BLaER1 (cell line): ENCODE measurements around the gene ATG16L2.

Experiments used
- H3K27ac ChIP-seq: shearing (Covaris generic); formaldehyde crosslinking; 2 replicates; pipeline ENCODE4 v1.8.1; 2022
- H3K27me3 ChIP-seq: shearing (Covaris generic); formaldehyde crosslinking; 2 replicates; pipeline ENCODE4 v1.8.1; 2022
- H3K36me3 ChIP-seq: shearing (Covaris generic); formaldehyde crosslinking; 2 replicates; pipeline ENCODE4 v1.8.1; 2022
- H3K4me1 ChIP-seq: shearing (Covaris generic); formaldehyde crosslinking; 2 replicates; pipeline ENCODE4 v1.8.1; 2022
- H3K4me2 ChIP-seq: shearing (Covaris generic); formaldehyde crosslinking; 2 replicates; pipeline ENCODE4 v1.8.1; 2022
- H3K4me3 ChIP-seq: shearing (Covaris generic); formaldehyde crosslinking; 2 replicates; pipeline ENCODE4 v1.8.1; 2022
- H3K9ac ChIP-seq: shearing (Covaris generic); formaldehyde crosslinking; 2 replicates; pipeline ENCODE4 v1.8.1; 2022
- H3K9me3 ChIP-seq: shearing (Covaris generic); formaldehyde crosslinking; 2 replicates; pipeline ENCODE4 v1.8.1; 2022
- H4K20me1 ChIP-seq: shearing (Covaris generic); formaldehyde crosslinking; 2 replicates; pipeline ENCODE4 v1.8.1; 2022
- Cebpa-rat ChIP-seq: shearing (Covaris generic); IDR thresholded peaks from 2 replicates; pipeline ENCODE4 v1.8.1; 2022

The ATG16L2 gene

GRCh38 chr11:72778535-72779494, 35.4 kb upstream of the ATG16L2 start:
- Histone ChIP-seq H3K4me1 (peaks cover 31% of the 10 kb centered on the region), H3K27me3 (peaks cover 8% of the 10 kb centered on the region; the same call in 1 of the 2 replicates), H3K9ac (no peak overlapping the region), H3K4me3 (no peak overlapping the region), H4K20me1 (peaks cover 18% of the 10 kb centered on the region), H3K36me3 (no peaks in the 10 kb centered on the region), H3K27ac (no peak overlapping the region), H3K9me3 (no peaks in the 10 kb centered on the region), H3K4me2 (no peak overlapping the region)
- no peak for TF ChIP-seq Cebpa-rat

GRCh38 chr11:72779495-72780128, 34.6 kb upstream of the ATG16L2 start:
- peaks cover 26% of the 10 kb centered on the region for H3K4me1 ChIP-seq
- no peak overlapping the region for H3K27ac ChIP-seq
- TF ChIP-seq Cebpa-rat, result no peak
- H3K4me2 ChIP-seq, result no peak overlapping the region
- H4K20me1 ChIP-seq, result peaks cover 18% of the 10 kb centered on the region
- H3K4me3 ChIP-seq, result no peak overlapping the region
- H3K9me3 ChIP-seq, result no peaks in the 10 kb centered on the region
- peaks cover 8% of the 10 kb centered on the region; the same call in 1 of the 2 replicates for H3K27me3 ChIP-seq
- H3K36me3 ChIP-seq, result no peaks in the 10 kb centered on the region
- H3K9ac ChIP-seq, result no peak overlapping the region

GRCh38 chr11:72780296-72781062, 33.7 kb upstream of the ATG16L2 start:
- H3K27ac ChIP-seq, result no peak overlapping the region

GRCh38 chr11:72781063-72781312, 33.2 kb upstream of the ATG16L2 start:
- H3K9me3 ChIP-seq, result no peaks in the 10 kb centered on the region
- no peaks in the 10 kb centered on the region for H3K36me3 ChIP-seq
- peaks cover 26% of the 10 kb centered on the region for H3K4me1 ChIP-seq
- H3K4me3 ChIP-seq, result peak overlapping the region; percentile 70
- TF ChIP-seq Cebpa-rat, result no peak
- H3K27me3 ChIP-seq, result peaks cover 8% of the 10 kb centered on the region; the same call in 1 of the 2 replicates
- H3K9ac ChIP-seq, result peak overlapping the region; percentile 73; the same call in 1 of the 2 replicates
- peak overlapping the region; percentile 86 for H3K4me2 ChIP-seq
- peak overlapping the region; percentile 30; the same call in 1 of the 2 replicates for H3K27ac ChIP-seq
- peaks cover 18% of the 10 kb centered on the region for H4K20me1 ChIP-seq

More at GRCh38 chr11:72780296-72781062, 33.7 kb upstream of the ATG16L2 start:
- peak overlapping the region; percentile 70 for H3K4me3 ChIP-seq
- peaks cover 8% of the 10 kb centered on the region; the same call in 1 of the 2 replicates for H3K27me3 ChIP-seq
- H3K4me2 ChIP-seq, result peak overlapping the region; percentile 86
- peaks cover 26% of the 10 kb centered on the region for H3K4me1 ChIP-seq
- H4K20me1 ChIP-seq, result peaks cover 18% of the 10 kb centered on the region
- no peaks in the 10 kb centered on the region for H3K36me3 ChIP-seq
- H3K9ac ChIP-seq, result peak overlapping the region; percentile 73; the same call in 1 of the 2 replicates
- no peak for TF ChIP-seq Cebpa-rat
- H3K9me3 ChIP-seq, result no peaks in the 10 kb centered on the region

DNA sequence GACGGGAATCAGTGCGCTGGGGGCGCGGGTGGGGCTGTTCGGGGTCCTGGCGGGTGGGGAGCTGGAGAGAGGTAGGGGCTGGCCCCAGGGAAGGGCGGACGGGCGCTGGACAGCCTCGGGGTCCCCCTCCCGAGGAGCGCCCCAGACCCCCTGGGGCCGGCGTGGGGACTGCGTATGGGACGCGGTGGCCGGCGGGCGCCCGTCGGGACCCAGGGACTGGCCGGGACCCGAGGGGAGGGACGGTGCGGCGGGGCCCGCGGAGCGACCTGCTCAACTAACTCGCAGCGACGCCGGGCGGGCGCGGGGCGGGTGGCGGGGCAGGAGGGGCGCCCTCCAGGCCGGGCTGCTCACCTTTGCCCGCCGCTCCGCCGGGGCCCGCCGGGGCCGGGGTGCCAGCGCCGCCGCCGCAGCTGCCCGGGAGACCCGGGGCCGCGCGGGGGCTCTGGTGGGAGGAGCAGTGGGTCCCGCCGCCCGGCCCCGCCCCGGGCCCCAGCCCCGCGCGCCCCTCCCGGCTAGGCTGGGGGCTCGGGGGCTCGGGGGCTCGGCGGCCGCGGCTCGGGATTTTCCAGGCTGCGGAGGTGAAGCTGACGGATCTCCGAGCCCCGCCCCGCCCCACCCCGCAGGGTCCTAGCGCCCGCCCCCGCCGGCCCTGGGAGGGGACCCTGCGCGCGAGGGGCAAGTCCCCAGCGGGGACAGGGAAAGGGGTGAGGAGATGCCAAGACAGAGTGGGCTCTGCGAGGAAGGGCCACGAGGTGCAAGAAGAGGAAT, 32.7 kb upstream of the ATG16L2 start:
- peaks cover 8% of the 10 kb centered on the region; the same call in 1 of the 2 replicates for H3K27me3 ChIP-seq
- peak overlapping the region; percentile 30; the same call in 1 of the 2 replicates for H3K27ac ChIP-seq
- TF ChIP-seq Cebpa-rat, result no peak

GRCh38 chr11:72782081-72782920, 31.9 kb upstream of the ATG16L2 start:
- no peak overlapping the region for H3K27ac ChIP-seq
- H3K4me1 ChIP-seq, result peaks cover 38% of the 10 kb centered on the region
- peaks cover 18% of the 10 kb centered on the region for H4K20me1 ChIP-seq
- no peaks in the 10 kb centered on the region for H3K9me3 ChIP-seq
- H3K27me3 ChIP-seq, result peaks cover 8% of the 10 kb centered on the region; the same call in 1 of the 2 replicates
- no peak for TF ChIP-seq Cebpa-rat
- H3K36me3 ChIP-seq, result no peaks in the 10 kb centered on the region
- peak overlapping the region; percentile 70 for H3K4me3 ChIP-seq
- H3K4me2 ChIP-seq, result peak overlapping the region; percentile 86
- H3K9ac ChIP-seq, result no peak overlapping the region

More for the DNA sequence above, 32.7 kb upstream of the ATG16L2 start:
- Histone ChIP-seq H3K9me3 (no peaks in the 10 kb centered on the region), H3K36me3 (no peaks in the 10 kb centered on the region), H3K4me2 (peak overlapping the region; percentile 86), H3K9ac (peak overlapping the region; percentile 73), H3K4me1 (peaks cover 30% of the 10 kb centered on the region), H4K20me1 (peaks cover 18% of the 10 kb centered on the region), H3K4me3 (peak overlapping the region; percentile 70)

DNA sequence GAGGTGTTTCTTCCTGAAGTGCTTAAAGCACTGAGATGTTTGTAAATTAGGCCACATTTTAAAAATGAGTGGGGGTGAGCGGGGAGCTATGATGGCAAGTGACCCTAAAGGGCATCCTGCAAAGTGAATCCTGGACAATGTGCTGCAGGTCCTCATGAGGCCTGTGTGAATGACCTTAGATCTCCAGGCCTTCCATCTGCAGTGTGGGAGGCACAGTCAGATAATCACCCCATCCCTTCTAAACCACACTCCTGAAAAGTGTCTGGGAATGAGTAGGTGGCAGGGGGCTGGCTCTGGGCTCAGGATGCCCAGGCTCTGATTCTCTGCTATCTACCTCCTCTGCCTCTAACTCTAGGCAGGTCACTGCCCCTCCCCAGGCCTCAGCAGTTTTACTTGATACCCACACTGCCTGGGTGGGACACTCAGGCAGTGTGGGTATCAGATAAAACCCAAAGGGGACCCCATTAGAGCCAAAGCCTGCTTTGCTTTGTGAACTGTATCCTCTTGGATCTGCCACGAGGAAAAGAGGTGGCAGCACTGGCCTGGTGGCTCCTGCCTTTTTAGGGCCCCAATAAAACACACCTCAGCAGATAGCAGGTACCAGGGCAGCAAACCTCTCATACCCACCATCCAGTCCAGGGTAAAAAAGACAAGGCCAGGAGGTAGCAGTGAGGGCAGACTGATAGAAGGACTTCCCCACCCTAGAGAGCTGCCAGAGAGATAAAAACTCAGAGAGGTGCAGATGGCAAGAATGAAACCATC, 30.9 kb upstream of the ATG16L2 start:
- Histone ChIP-seq H4K20me1 (peaks cover 18% of the 10 kb centered on the region), H3K27ac (no peak overlapping the region), H3K9ac (peak overlapping the region; percentile 40; the same call in 1 of the 2 replicates), H3K4me2 (no peak overlapping the region), H3K27me3 (peaks cover 8% of the 10 kb centered on the region; the same call in 1 of the 2 replicates), H3K9me3 (no peaks in the 10 kb centered on the region), H3K36me3 (no peaks in the 10 kb centered on the region), H3K4me3 (no peak overlapping the region), H3K4me1 (peaks cover 41% of the 10 kb centered on the region)
- no peak for TF ChIP-seq Cebpa-rat

GRCh38 chr11:72784662-72785061, 29.5 kb upstream of the ATG16L2 start:
- no peak for TF ChIP-seq Cebpa-rat
- Histone ChIP-seq H3K4me2 (no peak overlapping the region), H3K4me1 (peaks cover 47% of the 10 kb centered on the region), H3K9me3 (no peaks in the 10 kb centered on the region), H3K36me3 (no peaks in the 10 kb centered on the region), H3K27ac (no peak overlapping the region), H3K4me3 (no peak overlapping the region), H3K27me3 (peaks cover 8% of the 10 kb centered on the region; the same call in 1 of the 2 replicates), H4K20me1 (peaks cover 14% of the 10 kb centered on the region), H3K9ac (no peak overlapping the region)
